ENCODE results near the gene ELF1. TPM values are rescaled to one million over a fixed set of nuclear protein-coding genes. Genes with fewer than 3 reads are reported as not detected.

ELF1 gene
- total and polyA plus RNA-seq, 10 of the 15 experiments (the other 5 are each of a cell fraction or from before 2014, with no cell fraction given), result 43.3 to 97.6 (median 55.7) TPM

DNA sequence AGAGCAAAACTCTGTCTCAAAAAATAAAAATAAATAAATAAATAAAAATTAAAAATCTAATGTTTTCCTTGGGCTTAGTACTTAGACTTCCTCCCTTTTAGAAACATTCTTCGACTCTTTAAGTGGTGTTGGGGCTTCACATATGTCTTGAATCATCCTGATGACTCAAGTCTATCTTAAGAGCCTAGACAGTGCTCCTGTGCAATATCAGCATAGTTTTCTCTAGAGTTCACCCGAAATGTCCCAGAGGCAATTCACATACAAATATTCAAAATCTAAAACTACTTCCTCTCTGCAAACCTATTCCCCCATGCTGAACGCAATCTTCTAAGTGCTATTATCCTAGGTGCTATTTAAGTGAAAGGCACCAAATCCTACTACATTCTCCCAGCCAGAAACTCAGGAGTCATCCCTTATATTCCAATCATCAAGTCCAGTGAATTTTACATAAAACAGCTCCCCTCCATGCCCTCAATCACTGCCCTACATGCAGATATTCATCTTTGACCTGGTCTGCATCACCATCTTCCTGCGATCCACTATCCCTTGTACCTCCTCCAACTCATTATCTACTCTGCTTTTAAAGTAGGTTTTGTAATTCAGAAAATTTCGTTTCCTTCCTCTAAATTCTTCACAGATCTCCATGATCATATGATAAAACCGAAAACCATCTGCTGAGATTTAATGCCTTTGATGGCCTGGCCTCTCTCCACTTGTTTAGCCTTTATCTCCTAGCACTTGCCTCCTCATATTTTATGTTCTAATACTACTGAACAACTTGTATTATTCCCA lies 102.7 kb downstream of the ELF1 start:
- Histone ChIP-seq H3K9ac (ENCODE audit: control insufficient read depth, insufficient read depth, low read length) (no peak overlapping the region), H3K4me1 (ENCODE audit: control insufficient read depth, insufficient read depth, low read length) (no peaks in the 10 kb centered on the region), H3K9me3 (replicated peaks; ENCODE audit: control insufficient read depth, insufficient read depth, low read length) (no peaks in the 10 kb centered on the region), H3K4me2 (ENCODE audit: control insufficient read depth, insufficient read depth) (no peak overlapping the region), H3K4me3 (no peak overlapping the region), H3K27me3 (replicated peaks in 1 of 2; ENCODE audit: control insufficient read depth in 2 of 2, insufficient read depth in 2 of 2, low read length in 1 of 2) (no peaks in the 10 kb centered on the region), H3K79me2 (ENCODE audit: control insufficient read depth, insufficient read depth, low read length) (peaks cover 2% of the 10 kb centered on the region; the same call in 1 of the 2 replicates), H3K27ac (ENCODE audit: control insufficient read depth, insufficient read depth) (no peak overlapping the region), H2AFZ (ENCODE audit: control insufficient read depth, low read depth, low read length) (no peak overlapping the region), H3K36me3 (ENCODE audit: control insufficient read depth in 2 of 2, insufficient read depth in 2 of 2, low read length in 1 of 2) (no peaks in the 10 kb centered on the region), H4K20me1 (ENCODE audit: control insufficient read depth, insufficient read depth) (no peaks in the 10 kb centered on the region)
- ATAC-seq (no peak), DNase-seq (ENCODE audit: low read depth, low spot score) (no peak), FAIRE-seq (peak; percentile 75)
- POLR2A ChIA-PET, result interaction anchor here (0.6 kb wide), 1 partner anchor 12 kb away, joined by 3 read pairs; no protein-coding TSS in a partner anchor
- in situ Hi-C loops (cut with MboI), result no loop called here
- 55% methylated on average over 6 of the region's 6 CpGs for WGBS (ENCODE audit: insufficient coverage, insufficient replicate concordance, low lambda C conversion rate, missing lambda C conversion rate)
- no TSS peak for BruUV-seq (replicated peaks)
- RAD21 ChIA-PET (ENCODE audit: unreplicated experiment), result no interaction called here
- SMC1A ChIA-PET (ENCODE audit: uncharacterized antibody, unreplicated experiment), result no interaction called here
- intact Hi-C loops (cut with micrococcal nuclease; ENCODE audit: unreplicated experiment), result no loop called here
- CTCF ChIA-PET, result no interaction called here
- no peak for TF ChIP-seq KDM1A (IDR thresholded peaks at IDR 0.05; ENCODE audit: borderline replicate concordance)
- TF ChIP-seq MYB (IDR thresholded peaks at IDR 0.05; ENCODE audit: borderline replicate concordance, low read depth, low read length), result no peak
- TF ChIP-seq BHLHE40 (IDR thresholded peaks at IDR 0.05; ENCODE audit: borderline replicate concordance in 1 of 2, low read depth in 2 of 2, low read length in 1 of 2), result no peak
- no peak for TF ChIP-seq CEBPB (IDR thresholded peaks at IDR 0.05; ENCODE audit: borderline replicate concordance in 1 of 2, low read depth in 2 of 2, low read length in 2 of 2)
- TF ChIP-seq RFX5 (IDR thresholded peaks at IDR 0.05; ENCODE audit: low read depth, low read length), result no peak
- TF ChIP-seq ZNF217 (IDR thresholded peaks at IDR 0.05), result no peak
- no peak for TF ChIP-seq SREBF2 (IDR thresholded peaks at IDR 0.05; ENCODE audit: low read length)
- no peak for TF ChIP-seq HDAC6 (IDR thresholded peaks at IDR 0.05; ENCODE audit: unreplicated experiment)
- TF ChIP-seq IKZF1 (conservative IDR thresholded peaks at IDR 0.05), result no peak
- TF ChIP-seq, protein P1, sequence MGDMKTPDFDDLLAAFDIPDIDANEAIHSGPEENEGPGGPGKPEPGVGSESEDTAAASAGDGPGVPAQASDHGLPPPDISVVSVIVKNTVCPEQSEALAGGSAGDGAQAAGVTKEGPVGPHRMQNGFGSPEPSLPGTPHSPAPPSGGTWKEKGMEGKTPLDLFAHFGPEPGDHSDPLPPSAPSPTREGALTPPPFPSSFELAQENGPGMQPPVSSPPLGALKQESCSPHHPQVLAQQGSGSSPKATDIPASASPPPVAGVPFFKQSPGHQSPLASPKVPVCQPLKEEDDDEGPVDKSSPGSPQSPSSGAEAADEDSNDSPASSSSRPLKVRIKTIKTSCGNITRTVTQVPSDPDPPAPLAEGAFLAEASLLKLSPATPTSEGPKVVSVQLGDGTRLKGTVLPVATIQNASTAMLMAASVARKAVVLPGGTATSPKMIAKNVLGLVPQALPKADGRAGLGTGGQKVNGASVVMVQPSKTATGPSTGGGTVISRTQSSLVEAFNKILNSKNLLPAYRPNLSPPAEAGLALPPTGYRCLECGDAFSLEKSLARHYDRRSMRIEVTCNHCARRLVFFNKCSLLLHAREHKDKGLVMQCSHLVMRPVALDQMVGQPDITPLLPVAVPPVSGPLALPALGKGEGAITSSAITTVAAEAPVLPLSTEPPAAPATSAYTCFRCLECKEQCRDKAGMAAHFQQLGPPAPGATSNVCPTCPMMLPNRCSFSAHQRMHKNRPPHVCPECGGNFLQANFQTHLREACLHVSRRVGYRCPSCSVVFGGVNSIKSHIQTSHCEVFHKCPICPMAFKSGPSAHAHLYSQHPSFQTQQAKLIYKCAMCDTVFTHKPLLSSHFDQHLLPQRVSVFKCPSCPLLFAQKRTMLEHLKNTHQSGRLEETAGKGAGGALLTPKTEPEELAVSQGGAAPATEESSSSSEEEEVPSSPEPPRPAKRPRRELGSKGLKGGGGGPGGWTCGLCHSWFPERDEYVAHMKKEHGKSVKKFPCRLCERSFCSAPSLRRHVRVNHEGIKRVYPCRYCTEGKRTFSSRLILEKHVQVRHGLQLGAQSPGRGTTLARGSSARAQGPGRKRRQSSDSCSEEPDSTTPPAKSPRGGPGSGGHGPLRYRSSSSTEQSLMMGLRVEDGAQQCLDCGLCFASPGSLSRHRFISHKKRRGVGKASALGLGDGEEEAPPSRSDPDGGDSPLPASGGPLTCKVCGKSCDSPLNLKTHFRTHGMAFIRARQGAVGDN (IDR thresholded peaks at IDR 0.05), result no peak
- no peak for TF ChIP-seq PBX3 (IDR thresholded peaks at IDR 0.05; ENCODE audit: insufficient replicate concordance, low read depth, low read length)
- no peak for TF ChIP-seq JUNB (IDR thresholded peaks at IDR 0.05)
- TF ChIP-seq, protein P2, sequence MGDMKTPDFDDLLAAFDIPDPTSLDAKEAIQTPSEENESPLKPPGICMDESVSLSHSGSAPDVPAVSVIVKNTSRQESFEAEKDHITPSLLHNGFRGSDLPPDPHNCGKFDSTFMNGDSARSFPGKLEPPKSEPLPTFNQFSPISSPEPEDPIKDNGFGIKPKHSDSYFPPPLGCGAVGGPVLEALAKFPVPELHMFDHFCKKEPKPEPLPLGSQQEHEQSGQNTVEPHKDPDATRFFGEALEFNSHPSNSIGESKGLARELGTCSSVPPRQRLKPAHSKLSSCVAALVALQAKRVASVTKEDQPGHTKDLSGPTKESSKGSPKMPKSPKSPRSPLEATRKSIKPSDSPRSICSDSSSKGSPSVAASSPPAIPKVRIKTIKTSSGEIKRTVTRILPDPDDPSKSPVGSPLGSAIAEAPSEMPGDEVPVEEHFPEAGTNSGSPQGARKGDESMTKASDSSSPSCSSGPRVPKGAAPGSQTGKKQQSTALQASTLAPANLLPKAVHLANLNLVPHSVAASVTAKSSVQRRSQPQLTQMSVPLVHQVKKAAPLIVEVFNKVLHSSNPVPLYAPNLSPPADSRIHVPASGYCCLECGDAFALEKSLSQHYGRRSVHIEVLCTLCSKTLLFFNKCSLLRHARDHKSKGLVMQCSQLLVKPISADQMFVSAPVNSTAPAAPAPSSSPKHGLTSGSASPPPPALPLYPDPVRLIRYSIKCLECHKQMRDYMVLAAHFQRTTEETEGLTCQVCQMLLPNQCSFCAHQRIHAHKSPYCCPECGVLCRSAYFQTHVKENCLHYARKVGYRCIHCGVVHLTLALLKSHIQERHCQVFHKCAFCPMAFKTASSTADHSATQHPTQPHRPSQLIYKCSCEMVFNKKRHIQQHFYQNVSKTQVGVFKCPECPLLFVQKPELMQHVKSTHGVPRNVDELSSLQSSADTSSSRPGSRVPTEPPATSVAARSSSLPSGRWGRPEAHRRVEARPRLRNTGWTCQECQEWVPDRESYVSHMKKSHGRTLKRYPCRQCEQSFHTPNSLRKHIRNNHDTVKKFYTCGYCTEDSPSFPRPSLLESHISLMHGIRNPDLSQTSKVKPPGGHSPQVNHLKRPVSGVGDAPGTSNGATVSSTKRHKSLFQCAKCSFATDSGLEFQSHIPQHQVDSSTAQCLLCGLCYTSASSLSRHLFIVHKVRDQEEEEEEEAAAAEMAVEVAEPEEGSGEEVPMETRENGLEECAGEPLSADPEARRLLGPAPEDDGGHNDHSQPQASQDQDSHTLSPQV (IDR thresholded peaks at IDR 0.05), result no peak
